T-helper 1 cell (primary cell): Measurements from ENCODE around the gene UMAD1.

Source experiments
- DNase-seq, 5 donors: peaks; one replicate each; pipeline ENCODE4 v3.0.0-alpha.2; 2012 to 2020

The UMAD1 gene

GRCh38 chr7:7766671-7767070 is 126.1 kb downstream of the UMAD1 start:
- no peak for DNase-seq

GRCh38 chr7:7768977-7769709 is 128.6 kb downstream of the UMAD1 start:
- DNase-seq = no peak

DNA sequence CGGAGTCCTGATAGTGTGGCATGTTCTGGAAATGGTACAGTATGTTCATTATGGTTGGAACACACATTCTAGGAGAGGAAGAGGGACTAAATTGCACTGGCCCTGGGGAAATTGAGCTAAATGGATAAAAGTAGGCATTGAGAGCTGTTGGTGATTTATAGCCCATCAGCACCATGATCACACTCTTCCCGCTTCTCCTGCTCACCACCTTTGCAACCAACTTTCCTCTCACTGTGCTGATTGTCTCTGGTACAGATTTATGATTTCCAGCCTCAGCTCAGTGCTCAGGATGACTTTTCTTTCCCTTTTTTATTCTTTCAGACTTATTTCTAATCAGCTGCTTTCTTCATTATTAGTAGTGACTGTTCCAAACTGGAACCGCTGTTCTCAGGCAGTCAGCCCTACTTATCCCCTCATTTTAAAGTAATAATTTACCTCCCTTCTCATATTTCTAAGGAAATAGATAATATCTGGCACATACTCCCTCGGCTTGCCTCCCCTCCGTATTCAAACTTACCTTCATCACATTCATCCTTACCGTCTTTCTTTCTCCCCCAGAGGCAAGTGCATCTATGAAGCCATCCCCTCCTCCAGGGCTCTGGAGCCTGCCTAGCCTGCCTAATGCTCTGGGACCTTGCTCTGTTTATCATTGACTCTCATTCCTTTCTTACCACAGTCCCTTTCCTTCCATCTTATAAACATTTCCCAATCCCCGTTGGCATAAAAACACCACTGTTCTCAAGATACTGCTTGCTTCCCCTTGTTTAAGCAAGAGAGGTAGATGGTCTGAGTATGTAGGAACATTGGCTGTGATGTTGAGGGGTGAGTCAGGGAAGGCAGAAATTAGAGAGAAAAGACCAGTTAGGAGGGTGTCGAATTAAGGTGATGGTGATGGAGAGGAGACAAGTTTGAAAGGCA is 129.4 kb downstream of the UMAD1 start:
- DNase-seq = no peak

DNA sequence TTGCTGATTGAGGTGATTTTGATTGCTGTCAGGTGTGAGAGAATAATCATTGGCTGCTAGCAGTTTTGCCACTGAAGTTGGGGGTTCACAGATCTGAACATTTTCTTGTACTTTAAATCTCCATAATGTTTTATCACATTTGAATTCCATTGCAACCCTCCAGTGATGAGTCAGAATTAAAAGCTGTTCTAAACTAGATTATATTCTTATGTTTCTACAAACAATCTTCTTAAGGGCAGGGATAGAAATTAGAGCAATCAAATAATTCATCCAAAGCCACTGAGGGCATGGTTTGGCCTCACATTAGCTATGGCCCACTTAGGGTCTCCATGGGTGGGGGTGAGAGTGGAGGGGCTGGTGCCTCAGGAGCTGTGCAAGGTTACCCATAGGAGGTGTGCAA is 130.9 kb downstream of the UMAD1 start:
- no peak for DNase-seq

DNA sequence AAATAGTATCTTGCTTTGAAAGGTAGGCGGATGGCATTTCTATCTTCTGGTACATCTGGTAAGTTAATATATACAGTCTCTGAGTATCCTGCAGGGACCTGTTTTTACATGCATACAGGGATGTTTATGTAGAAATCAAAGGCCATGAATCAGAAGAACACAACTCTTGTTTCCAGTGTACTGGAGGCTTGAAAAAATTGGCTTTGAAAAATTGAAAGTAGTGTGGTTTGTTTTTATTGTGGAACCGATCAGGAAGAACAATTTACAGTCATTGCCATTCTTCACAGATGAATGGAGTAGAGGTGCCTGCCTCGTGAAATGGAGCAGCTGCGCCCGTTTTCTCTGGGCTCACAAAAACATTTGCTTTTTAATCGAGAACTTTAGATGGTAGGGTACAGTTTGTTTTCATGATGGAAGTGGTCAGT is 131.9 kb downstream of the UMAD1 start:
- DNase-seq = peak in 1 of 5 donors; percentile 40

DNA sequence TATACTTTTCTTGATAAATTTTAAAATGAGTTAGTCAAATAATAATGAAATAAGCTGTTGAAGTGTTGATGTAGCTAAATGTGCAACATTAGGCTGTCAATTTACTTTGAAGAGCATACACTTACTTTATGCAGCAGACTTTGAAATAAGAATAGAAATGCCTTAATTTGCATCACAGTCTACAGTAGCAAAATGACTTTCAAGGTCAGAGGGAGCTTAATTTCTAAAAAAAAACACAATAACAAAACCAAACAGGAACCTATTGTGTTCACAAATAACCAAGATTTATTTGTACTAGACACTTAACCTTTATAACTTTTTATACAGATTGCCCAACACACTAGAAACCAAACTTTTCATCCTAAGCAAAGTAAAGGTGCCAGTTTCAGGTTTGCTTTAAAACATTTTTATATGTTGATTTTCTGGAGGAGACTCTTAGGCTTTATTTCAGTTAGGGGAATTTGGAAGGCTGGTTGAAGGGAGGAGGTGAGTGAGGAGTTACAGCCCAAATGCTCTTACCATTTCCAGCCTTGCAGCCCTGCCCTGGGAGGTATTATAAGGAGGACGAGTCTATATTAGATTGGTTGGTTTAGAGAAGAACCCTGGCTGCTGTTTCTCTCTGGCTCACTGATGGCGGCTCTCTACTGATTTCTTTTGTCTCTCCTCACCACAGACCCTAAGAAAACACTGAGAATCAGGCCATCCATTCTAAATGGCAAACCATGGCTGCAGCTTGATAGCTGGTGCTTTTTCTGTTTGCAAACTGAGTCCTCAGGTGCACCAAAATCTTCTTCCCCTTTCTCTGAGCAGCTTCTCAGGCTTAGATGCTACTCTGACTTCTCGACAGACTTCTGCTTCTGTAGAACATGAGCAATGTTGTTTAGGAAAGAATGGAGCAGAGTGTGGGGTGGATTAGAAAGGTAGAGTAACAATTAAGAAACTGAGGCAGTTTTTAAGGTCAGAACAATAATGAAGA is 133.1 kb downstream of the UMAD1 start:
- no peak for DNase-seq

GRCh38 chr7:7779888-7780287 is 139.3 kb downstream of the UMAD1 start:
- DNase-seq = no peak

- no peak for DNase-seq
Observed at GRCh38 chr7:7783001-7783400, 142.4 kb downstream of the UMAD1 start.

DNA sequence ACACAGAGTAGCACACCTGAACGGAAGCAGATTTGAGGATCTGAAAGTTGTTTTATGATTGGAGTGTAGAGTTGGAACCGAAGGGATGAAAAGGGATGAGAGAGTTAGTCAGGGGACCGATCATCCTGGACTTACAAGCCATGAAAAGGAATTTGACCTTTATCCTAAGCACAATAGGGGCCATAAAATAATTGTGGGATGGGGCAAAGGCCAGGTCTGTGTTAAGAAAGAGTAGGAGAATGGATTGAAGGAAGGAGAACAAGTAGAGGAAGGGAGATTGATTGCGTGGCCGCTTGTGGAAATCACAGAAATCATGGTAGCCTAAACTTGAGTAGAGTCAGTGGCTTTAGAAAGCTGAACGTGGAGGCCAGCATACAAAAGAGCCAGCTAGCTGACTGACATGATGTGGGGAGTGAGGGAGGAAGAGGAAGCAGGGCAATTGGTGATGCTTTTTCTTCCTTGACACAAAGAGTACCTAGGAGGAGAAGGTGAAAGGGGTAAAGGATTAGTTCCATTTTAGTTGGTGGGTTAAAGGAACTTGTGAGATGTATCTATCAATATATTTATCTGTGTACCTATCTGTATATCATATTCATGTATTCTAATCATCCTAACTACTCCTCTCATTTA is 144.9 kb downstream of the UMAD1 start:
- DNase-seq = no peak

DNA sequence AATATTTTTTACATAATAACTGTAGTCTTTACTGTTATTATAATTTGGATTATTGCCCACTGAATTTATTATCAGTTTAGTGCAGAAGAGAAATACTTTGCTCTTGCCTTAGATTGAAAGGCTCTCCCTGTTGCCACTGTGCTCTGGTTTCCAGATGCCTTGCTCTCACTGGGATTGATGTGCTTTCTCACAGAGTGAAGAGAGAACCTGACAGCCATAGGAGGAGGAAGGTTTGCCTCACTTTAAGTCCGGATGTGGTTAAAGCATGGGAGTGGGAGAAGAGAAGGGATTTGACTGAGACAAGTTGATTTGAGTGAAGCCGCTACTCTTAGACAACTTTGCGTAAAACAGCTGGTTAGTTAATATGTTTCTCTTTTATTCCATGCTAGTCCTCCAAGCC is 146.0 kb downstream of the UMAD1 start:
- DNase-seq = no peak

GRCh38 chr7:7789551-7789988 is 149.0 kb downstream of the UMAD1 start:
- DNase-seq = peak in 1 of 5 donors; percentile 49

- DNase-seq = no peak
Observed at GRCh38 chr7:7790041-7790741, 149.6 kb downstream of the UMAD1 start.

- DNase-seq = no peak
Observed at GRCh38 chr7:7791523-7791922, 151.0 kb downstream of the UMAD1 start.

- DNase-seq = no peak
Observed at GRCh38 chr7:7792056-7792455, 151.5 kb downstream of the UMAD1 start.

DNA sequence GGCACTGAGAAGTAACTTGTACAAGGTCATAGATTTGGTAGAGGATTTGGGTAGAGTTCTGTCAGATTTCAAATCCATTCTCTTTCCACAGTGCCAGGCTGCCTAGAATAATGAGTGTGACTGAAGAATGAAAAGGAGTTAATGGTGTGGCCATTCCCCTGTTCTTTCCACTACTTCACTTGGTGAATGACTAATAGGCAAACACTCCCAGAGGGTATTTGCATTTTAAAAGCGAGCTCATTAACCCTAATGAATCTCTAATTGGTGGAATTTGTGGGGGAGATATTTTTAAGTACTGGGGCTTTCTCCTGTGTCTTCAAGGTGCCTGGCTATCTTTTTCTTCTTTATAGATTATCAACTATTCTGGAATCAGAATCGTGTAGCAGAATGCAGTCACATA is 152.7 kb downstream of the UMAD1 start:
- DNase-seq = no peak

GRCh38 chr7:7793921-7794320 is 153.4 kb downstream of the UMAD1 start:
- no peak for DNase-seq

- DNase-seq = no peak
Observed at GRCh38 chr7:7795203-7795602, 154.7 kb downstream of the UMAD1 start.

- peak in 1 of 5 donors; percentile 63 for DNase-seq
Observed at GRCh38 chr7:7795630-7796121, 155.1 kb downstream of the UMAD1 start.

DNA sequence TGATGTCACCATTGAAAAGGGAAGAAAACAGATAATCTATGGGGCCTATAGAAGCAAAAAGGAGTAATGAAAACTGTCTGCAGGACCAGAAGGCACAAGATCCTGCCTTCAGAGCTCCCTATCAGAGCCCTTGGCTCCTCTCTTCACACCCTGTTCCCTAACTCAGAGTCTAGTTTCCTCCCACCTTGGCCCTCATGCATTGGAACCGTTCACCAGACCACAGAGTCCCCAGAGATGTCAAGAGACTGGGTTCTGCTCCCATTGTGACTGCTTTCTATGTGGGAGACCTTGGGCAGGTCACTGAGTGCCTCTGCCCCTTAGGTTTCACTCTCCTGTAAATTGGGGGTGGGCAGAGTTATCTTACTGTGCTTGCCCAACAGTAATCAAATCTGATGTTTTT is 158.0 kb downstream of the UMAD1 start:
- DNase-seq = no peak

GRCh38 chr7:7799138-7799537 is 158.6 kb downstream of the UMAD1 start:
- DNase-seq = no peak

GRCh38 chr7:7802531-7802930 is 162.0 kb downstream of the UMAD1 start:
- no peak for DNase-seq
